GM21619 (cell line): Measurements from ENCODE around the gene PEX16.
"Not testable (repeated sequence)": the region's sequence is repeated elsewhere in the genome, so short reads cannot be mapped to it uniquely, and the experiment has no call there.

Source experiments
- ATAC-seq: cut with Tn5 transposase; IDR thresholded peaks from one replicate; pipeline ENCODE4 v1.9.1; 2021; ENCODE audit not compliant: unreplicated experiment

Gene PEX16

GRCh38 chr11:45918962-45919675, 1.4 kb upstream of the PEX16 start:
- ATAC-seq, result no peak

DNA sequence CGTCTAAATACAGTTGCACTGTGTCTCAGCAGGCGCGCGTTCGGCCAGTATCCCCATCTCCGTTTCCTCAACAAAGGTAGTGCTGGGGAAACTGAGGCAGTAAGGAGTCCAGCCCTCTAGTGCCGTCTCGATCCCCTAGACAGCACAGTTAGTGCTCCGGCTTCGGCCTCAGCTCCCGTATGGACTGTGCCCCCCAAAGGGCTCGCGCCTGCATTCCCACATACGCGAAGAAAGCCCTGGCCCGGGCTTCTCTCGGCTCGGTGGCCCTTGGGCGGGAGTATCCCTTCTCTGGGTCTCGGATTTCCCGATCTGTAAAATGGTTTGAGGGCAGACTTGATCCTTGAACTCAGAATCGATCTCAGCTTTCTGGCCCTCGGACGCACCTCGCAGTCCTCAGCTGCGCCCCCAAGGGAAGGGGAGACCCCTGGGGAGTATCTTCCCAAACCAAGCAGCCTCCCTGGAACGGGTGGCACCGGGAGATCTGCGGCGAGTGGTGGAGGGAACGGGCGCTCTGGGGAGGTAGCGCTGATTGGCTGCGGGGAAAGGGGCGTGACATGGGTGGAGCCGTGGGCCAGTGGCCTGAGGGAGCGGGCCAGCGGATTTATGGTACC, 759 bp upstream of the PEX16 start:
- peak; percentile 32 for ATAC-seq

- ATAC-seq, result peak; percentile 1
These were observed 423 bp downstream of the PEX16 start for GRCh38 chr11:45917286-45917622.

DNA sequence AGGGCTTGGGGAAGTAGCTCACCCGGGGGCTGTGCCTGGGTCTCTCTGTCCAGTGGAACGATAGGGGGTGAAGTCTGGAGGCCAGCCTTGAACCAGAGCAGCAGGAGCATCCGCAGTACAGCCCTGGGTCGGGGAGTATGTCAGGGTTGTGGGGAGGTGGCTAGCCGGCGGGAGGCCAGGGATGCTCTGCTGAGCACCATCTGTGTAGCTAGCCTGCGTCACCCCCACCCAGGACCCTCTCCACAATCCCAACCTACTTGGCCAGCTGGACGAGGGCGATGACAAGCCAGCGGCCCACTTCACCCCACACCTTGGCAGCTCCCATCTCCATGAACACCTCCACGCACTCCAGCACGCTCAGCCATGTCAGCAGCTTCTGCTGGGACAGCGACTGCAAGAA, 2.2 kb downstream of the PEX16 start:
- no peak for ATAC-seq

DNA sequence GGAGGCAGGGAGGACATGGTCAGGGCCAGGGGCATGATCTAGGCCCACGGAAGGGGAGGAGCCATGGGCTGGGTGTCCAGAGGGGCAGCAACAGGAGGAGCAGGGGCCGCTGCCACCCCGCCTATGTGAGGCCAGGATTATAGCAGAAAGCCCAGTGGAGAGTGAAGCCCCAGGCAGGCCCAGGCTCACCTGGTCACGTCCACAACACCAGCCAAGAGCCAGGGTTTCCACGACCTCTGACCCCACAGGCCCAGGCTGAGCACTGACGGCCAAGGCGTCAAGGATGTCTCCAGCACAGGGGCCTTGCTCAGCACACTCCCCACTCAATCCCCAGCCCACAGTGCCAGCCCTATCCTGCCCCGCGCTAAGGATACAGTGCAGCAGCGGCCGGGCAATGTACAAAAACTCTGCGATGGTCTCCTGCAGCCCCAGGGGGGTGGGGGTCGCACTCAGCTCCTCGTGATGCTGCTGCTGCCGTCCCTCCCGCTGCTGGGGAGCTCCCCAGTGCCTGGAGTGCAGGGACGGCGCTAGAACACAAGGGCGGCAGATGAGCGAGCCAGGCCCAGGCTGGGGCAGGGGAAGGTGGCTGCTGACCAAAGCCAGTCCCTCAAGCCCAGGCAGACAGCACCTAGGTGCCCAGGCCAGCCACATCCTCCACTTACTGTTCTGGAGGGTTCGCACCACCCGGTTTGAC, 3.6 kb downstream of the PEX16 start:
- no peak for ATAC-seq

- no peak for ATAC-seq
These were observed 4.2 kb downstream of the PEX16 start for GRCh38 chr11:45913514-45913913.

DNA sequence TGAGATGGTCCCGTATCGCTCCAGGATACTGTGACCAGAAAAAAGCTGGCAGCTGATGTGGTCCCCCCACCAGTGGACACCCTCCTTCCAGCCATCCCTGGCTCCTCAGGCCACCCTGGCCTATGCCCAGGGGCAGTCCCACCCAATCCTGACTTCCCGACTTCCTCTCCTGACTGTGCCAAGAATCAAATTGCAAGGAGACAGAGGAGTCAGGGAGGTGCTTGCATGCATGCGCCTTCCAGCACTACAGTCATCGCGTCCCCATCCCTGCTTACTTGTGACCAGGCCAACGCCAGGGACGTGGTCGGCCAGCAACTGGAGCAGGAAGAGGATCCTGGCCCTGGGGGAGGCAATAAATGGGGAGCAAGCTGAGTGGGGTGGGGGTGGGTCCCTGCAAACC, 7.1 kb downstream of the PEX16 start:
- ATAC-seq, result no peak

GRCh38 chr11:45909594-45910475, 7.8 kb downstream of the PEX16 start:
- no peak for ATAC-seq

GRCh38 chr11:45907911-45908370, 9.7 kb downstream of the PEX16 start:
- ATAC-seq, result no peak

GRCh38 chr11:45906965-45907611, 10.6 kb downstream of the PEX16 start, which contains the start of gene FREY1:
TSS of gene FREY1 (minus strand) at chr11:45907271. CDS start at chr11:45907245, 26 bp downstream.
- ATAC-seq, result no peak

DNA sequence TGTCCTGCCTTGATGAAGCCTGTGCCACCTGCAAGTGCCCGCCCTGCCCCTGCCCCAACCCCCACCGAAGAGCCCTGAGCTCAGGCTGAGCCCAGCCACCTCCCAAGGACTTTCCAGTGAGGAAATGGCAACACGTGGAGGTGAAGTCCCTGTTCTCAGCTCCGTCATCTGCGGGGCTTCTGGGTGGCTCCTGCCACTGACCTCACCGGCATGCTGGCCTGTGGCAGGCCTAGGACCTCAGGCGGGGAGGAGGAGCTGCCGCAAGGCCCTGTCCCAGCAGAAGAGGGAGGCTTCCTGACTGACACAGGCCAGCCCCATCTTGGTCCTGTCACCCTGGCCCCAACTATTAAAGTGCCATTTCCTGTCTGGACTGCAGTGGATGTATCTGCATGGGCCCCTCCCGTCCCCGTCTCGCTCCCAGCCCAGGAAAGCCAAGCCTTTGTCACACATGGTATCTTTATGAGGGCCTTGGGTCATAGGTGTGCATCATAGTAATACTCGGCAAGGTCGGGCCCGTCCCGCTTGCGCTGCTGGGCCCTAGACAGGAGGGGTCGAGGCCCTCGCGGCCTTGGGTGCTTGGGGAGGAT, 11.5 kb downstream of the PEX16 start:
- no peak for ATAC-seq

- ATAC-seq, result not testable (repeated sequence)
These were observed 12.1 kb downstream of the PEX16 start for GRCh38 chr11:45905576-45905975.

DNA sequence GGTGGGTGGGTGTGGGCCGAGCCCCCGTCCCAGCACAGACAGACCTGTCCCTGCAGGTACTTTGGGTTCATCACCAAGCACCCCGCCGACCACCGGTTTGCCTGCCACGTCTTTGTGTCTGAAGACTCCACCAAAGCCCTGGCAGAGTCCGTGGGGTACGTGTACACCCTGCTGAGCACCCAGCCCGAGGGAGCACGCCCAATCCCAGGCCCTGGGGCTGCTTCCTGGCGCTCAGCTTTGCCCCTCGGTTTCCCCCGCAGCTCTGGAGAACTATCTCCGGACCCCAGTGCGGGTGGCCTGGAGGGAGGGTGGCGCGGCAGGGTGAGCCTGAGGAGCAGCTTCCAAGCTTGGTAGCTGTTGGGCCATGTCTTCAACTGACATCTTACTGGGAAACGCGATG, 12.6 kb downstream of the PEX16 start:
- ATAC-seq, result no peak

GRCh38 chr11:45904309-45904915, 13.3 kb downstream of the PEX16 start:
- no peak for ATAC-seq

- no peak for ATAC-seq
These were observed 15.0 kb downstream of the PEX16 start for GRCh38 chr11:45902452-45903380.

DNA sequence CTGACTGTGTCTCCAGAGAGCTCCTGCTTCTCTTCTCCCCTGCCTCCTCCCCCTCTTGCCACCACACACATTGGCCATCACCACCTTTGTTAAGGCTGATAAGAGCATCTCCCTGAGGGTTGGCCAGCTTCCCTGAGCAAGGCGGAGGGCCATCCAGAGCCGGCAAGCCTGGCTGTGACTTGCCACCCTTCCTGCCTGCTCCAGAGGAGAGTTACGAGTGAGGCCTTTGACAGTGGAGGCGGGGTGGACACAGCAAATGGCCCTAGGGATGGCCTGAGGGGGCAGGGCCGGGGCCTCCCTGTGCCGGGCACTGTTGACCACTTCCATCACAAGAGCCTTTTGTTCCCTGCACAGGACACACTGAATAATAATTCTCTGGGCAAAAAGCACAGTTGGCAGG, 16.1 kb downstream of the PEX16 start:
- ATAC-seq, result no peak

GRCh38 chr11:45900916-45901617, 16.6 kb downstream of the PEX16 start:
- no peak for ATAC-seq

DNA sequence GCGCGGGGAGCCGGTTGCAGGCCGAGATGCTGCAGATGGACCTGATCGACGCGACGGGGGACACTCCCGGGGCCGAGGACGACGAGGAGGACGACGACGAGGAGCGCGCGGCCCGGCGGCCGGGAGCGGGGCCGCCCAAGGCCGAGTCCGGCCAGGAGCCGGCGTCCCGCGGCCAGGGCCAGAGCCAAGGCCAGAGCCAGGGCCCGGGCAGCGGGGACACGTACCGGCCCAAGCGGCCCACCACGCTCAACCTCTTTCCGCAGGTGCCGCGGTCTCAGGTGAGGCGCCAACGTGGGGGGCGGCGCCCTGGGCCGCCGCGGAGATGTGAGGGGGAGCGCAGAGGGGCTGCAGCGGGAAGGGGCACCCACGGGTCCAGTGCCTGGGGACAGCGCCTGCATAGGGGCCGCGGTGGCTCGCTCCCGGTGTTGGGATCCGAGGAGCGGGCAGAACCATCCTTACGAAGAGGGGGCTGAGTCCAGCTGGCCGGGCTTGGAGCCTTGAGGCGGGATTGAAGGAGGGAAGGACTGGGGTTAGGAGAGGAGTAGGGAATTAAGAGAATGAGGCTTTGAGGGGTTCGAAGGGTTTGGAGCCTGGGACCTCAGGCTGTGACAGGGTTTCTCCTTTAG, 17.4 kb downstream of the PEX16 start:
- not testable (repeated sequence) for ATAC-seq
